Measurements from ENCODE around the gene DOCK1. TPM values are rescaled to one million over a fixed set of nuclear protein-coding genes. Genes with fewer than 3 reads are reported as not detected.
A peak's percentile ranks its signal among the peaks of the same experiment; 100 is the strongest.

Gene DOCK1
- total RNA-seq, 4 donors from 2014 or later = 4.3 to 6.0 (median 4.8) TPM

DNA sequence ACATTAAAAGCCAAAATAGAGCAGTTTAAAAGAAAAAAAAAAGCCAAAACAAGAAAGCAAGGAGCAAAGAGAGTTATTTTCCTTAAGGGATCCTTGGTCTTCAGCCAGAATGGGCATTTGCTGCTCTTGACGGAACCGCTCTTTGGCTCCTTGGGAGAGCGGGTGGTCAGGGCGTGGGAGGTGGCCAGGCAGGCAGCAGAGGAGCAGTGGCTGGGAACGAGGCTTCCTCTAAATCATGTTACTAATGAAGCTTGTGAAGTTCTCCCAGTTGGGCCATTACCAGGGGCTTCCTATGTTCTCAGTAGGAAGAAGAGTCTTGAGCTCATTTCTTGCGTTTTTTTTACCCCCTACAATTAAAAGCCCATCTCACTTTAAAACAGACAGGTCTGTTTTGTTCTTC is 116.6 kb downstream of the DOCK1 start:
- Histone ChIP-seq H3K27me3 (no peaks in the 10 kb centered on the region), H3K9me3 (no peaks in the 10 kb centered on the region), H3K27ac (no peak overlapping the region), H3K36me3 (no peaks in the 10 kb centered on the region), H3K4me1 (no peaks in the 10 kb centered on the region), H3K4me3 (no peak overlapping the region)
- TF ChIP-seq, protein P1, sequence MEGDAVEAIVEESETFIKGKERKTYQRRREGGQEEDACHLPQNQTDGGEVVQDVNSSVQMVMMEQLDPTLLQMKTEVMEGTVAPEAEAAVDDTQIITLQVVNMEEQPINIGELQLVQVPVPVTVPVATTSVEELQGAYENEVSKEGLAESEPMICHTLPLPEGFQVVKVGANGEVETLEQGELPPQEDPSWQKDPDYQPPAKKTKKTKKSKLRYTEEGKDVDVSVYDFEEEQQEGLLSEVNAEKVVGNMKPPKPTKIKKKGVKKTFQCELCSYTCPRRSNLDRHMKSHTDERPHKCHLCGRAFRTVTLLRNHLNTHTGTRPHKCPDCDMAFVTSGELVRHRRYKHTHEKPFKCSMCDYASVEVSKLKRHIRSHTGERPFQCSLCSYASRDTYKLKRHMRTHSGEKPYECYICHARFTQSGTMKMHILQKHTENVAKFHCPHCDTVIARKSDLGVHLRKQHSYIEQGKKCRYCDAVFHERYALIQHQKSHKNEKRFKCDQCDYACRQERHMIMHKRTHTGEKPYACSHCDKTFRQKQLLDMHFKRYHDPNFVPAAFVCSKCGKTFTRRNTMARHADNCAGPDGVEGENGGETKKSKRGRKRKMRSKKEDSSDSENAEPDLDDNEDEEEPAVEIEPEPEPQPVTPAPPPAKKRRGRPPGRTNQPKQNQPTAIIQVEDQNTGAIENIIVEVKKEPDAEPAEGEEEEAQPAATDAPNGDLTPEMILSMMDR (IDR thresholded peaks at IDR 0.05 in 4 of 5, conservative IDR thresholded peaks at IDR 0.05 in 1 of 5) = no peak
- TF ChIP-seq POLR2A (IDR thresholded peaks at IDR 0.05) = no peak
- intact Hi-C loops (cut with DNase I; ENCODE audit: low total_unique reads) = no loop called here
- ATAC-seq (no peak), DNase-seq (no peak)
- in situ Hi-C loops (cut with MboI; ENCODE audit: low sequenced_read_pairs in 4 of 4) = no loop called here

DNA sequence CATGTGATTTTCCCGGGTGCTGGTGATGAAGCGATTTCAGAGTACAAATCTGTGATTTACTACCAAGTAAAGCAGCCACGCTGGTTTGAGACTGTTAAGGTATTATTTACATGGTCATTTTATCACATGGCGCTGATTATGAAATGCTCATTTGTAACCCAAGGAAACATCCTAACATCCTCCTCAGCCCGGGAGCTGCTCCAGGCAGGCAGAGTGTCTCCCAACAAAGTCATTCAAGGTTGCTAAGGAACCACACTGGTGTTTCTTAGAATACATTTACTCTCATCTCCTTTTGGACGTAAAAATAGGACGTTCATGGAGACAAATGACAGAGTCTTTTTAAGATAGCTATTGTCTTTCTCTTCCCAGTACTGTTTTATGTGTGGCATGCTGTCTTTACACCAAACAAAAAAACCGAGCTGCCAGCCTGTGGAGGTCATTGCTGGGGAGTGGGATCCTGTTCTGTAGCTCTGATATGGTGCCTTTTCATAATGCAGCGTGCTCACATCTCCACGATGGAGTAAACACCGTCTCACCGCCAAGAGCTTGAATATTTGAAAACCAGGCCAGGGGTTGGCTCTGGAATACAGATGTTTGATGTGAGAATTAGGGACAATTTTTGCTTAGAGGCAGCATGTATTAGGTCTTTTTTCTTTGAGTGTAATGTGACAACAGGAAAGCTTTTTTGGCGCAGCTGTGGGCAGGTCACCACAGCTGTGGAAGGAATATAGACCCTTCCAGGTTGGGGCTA is 119.6 kb downstream of the DOCK1 start:
- H3K4me1 ChIP-seq = no peaks in the 10 kb centered on the region
- DNase-seq (peak; percentile 7 to 47), ATAC-seq (peak; percentile 86 to 90)
- intact Hi-C loops (cut with DNase I; ENCODE audit: low total_unique reads) = no loop called here
- TF ChIP-seq, protein P1 (IDR thresholded peaks at IDR 0.05 in 4 of 5, conservative IDR thresholded peaks at IDR 0.05 in 1 of 5) = no peak
- no peak for TF ChIP-seq POLR2A (IDR thresholded peaks at IDR 0.05)
- H3K27ac ChIP-seq = no peak overlapping the region
- H3K4me3 ChIP-seq = no peak overlapping the region
- H3K27me3 ChIP-seq = no peaks in the 10 kb centered on the region
- no peaks in the 10 kb centered on the region for H3K36me3 ChIP-seq
- in situ Hi-C loops (cut with MboI; ENCODE audit: low sequenced_read_pairs in 4 of 4) = no loop called here
- H3K9me3 ChIP-seq = no peaks in the 10 kb centered on the region

DNA sequence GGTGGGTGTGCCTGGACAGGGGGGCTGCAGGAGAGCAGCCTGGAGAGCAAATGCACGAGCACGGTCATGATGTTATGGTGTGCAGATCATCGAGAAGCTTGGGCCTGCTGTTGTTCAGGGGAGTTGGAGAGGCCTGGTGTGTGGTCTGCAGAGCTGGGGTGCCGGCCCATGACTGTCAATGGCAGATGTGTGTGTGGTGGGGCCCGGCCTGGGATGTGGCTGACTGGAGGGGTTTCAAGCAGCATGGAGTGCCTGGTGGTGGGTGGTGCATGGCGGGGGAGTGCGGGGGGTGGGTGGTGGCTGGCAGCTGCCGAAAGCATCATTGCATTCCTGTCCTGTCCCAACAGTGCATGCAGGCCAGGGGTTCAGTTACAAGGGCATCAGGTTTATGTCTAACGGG is 122.6 kb downstream of the DOCK1 start:
- ATAC-seq = no peak
- Histone ChIP-seq H3K27ac (no peak overlapping the region), H3K4me1 (no peaks in the 10 kb centered on the region), H3K9me3 (no peaks in the 10 kb centered on the region), H3K27me3 (no peaks in the 10 kb centered on the region), H3K4me3 (no peak overlapping the region), H3K36me3 (no peaks in the 10 kb centered on the region)
- DNase-seq = no peak
- intact Hi-C loops (cut with DNase I; ENCODE audit: low total_unique reads) (no loop called here), in situ Hi-C loops (cut with MboI; ENCODE audit: low sequenced_read_pairs in 4 of 4) (no loop called here)
- TF ChIP-seq, protein P1 (IDR thresholded peaks at IDR 0.05 in 4 of 5, conservative IDR thresholded peaks at IDR 0.05 in 1 of 5) = no peak
- no peak for TF ChIP-seq POLR2A (IDR thresholded peaks at IDR 0.05)

DNA sequence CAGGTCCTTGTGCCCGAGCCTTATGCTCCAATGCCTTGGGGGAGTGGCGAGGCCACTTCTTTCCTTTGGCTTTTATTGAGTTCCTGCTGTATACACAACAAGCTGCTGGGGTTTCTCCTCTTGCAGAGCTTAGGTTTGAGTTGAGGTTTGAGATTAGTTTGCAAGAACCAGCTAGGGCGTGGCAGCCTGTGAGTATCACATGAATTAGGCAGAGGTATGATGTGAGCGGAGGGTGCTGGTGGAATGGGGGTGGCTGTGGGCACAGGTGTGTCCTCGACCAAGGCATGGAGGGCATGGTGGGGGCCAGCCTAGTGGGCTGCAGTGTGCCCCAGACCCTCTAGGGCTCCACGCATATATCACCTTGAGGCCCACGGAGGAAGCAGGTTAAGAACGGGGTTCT is 123.3 kb downstream of the DOCK1 start:
- TF ChIP-seq, protein P1 (IDR thresholded peaks at IDR 0.05 in 4 of 5, conservative IDR thresholded peaks at IDR 0.05 in 1 of 5) = no peak
- no peak for TF ChIP-seq POLR2A (IDR thresholded peaks at IDR 0.05)
- Histone ChIP-seq H3K36me3 (no peaks in the 10 kb centered on the region), H3K4me3 (no peak overlapping the region), H3K27ac (no peak overlapping the region), H3K4me1 (no peaks in the 10 kb centered on the region), H3K9me3 (no peaks in the 10 kb centered on the region), H3K27me3 (no peaks in the 10 kb centered on the region)
- in situ Hi-C loops (cut with MboI; ENCODE audit: low sequenced_read_pairs in 4 of 4) (no loop called here), intact Hi-C loops (cut with DNase I; ENCODE audit: low total_unique reads) (no loop called here)
- ATAC-seq (no peak), DNase-seq (no peak)

DNA sequence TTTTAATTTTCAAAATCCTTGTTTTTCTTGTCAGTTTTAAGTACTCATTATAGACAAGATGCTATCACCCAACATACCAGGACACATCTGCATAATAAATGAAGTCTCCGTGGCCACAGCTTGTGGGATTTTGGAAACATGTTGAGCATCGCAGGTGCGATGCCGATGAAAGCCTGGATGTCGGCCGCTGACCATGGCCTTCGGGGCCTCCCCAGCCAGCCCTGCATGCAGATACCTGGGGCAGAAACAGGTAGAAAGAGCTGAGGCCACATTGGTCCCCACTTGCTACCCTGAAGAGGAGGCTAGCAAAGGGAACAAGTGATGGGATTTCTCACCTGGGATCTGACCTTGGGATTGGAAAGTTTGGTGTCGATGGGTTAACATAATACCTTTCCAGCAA is 123.8 kb downstream of the DOCK1 start:
- H3K4me3 ChIP-seq = no peak overlapping the region
- no peak overlapping the region for H3K27ac ChIP-seq
- no peak for TF ChIP-seq POLR2A (IDR thresholded peaks at IDR 0.05)
- TF ChIP-seq, protein P1 (IDR thresholded peaks at IDR 0.05 in 4 of 5, conservative IDR thresholded peaks at IDR 0.05 in 1 of 5) = no peak
- no peak for DNase-seq
- in situ Hi-C loops (cut with MboI; ENCODE audit: low sequenced_read_pairs in 4 of 4) (no loop called here), intact Hi-C loops (cut with DNase I; ENCODE audit: low total_unique reads) (no loop called here)
- no peak for ATAC-seq
- no peaks in the 10 kb centered on the region for H3K4me1 ChIP-seq
- no peaks in the 10 kb centered on the region for H3K27me3 ChIP-seq
- no peaks in the 10 kb centered on the region for H3K9me3 ChIP-seq
- H3K36me3 ChIP-seq = no peaks in the 10 kb centered on the region

Data from gastrocnemius medialis (tissue), 4 donors.